IMR-90 (cell line): ENCODE results near the gene PAQR5. TPM values are rescaled to one million over a fixed set of nuclear protein-coding genes. Genes with fewer than 3 reads are reported as not detected.

Source experiments
- ATAC-seq: fragments of 200-7000 bp; cut with Tn5 transposase; 2 replicates; pipeline ENCODE4 v1.9.1; 2020; ENCODE audit warnings: low read depth, mild to moderate bottlenecking, moderate library complexity
- Bru-seq: library from RNA; stranded (reverse); fragments of 400-500 nt; gene quantifications from one replicate; lab custom pipeline; 2021; lab: Mats Ljungman, UMichigan
- BruChase-seq, 2 experiments: library from RNA; stranded (reverse); fragments of 400-500 nt; gene quantifications; one replicate each; lab custom pipeline; 2021; lab: Mats Ljungman, UMichigan
- BruUV-seq: library from RNA; stranded (reverse); fragments of 400-500 nt; replicated peaks from 2 replicates; lab custom pipeline; 2021; lab: Mats Ljungman, UMichigan
- CTCF ChIA-PET: fragments of 300-600 bp; formaldehyde crosslinking; extraction: SDS; loops from one replicate; lab custom pipeline; 2021; ENCODE audit warnings: antibody characterized with exemption; lab: Yijun Ruan, JAX
- POLR2A ChIA-PET: fragments of 300-600 bp; sonication (Branson Sonifier 250); formaldehyde crosslinking; loops from one replicate; lab custom pipeline; 2022; ENCODE audit warnings: antibody characterized with exemption; ENCODE audit not compliant: unreplicated experiment; lab: Charles Lee
- DNase-seq: peaks from one replicate; pipeline ENCODE4 v3.0.0; 2013
- H2AFZ ChIP-seq: replicated peaks from 2 replicates; pipeline ENCODE3; 2013; ENCODE audit warnings: low read length, mild to moderate bottlenecking; ENCODE audit not compliant: poor library complexity
- H2AK5ac ChIP-seq: 2 replicates; pipeline ENCODE4 v1.6.1; 2013; ENCODE audit warnings: low read depth, low read length, inconsistent platforms
- H2AK9ac ChIP-seq: replicated peaks from 2 replicates; pipeline ENCODE3; 2013; ENCODE audit warnings: mild to moderate bottlenecking, low read depth, low read length, moderate library complexity; ENCODE audit not compliant: poor library complexity
- H2BK120ac ChIP-seq: 2 replicates; pipeline ENCODE4 v1.6.1; 2013; ENCODE audit warnings: low read depth, low read length, inconsistent platforms
- H2BK15ac ChIP-seq: 3 replicates; pipeline ENCODE4 v1.6.1; 2013; ENCODE audit warnings: low read depth, low read length, inconsistent platforms
- H2BK20ac ChIP-seq: 2 replicates; pipeline ENCODE4 v1.6.1; 2013; ENCODE audit warnings: low read depth, mild to moderate bottlenecking, inconsistent platforms, low read length, moderate library complexity
- H2BK5ac ChIP-seq: 2 replicates; pipeline ENCODE4 v1.6.1; 2013; ENCODE audit warnings: mild to moderate bottlenecking, low read depth, low read length, inconsistent platforms; ENCODE audit not compliant: poor library complexity, severe bottlenecking
- H3K14ac ChIP-seq: replicated peaks from 2 replicates; pipeline ENCODE4 v1.6.1; 2013; ENCODE audit warnings: low read depth, low read length, inconsistent platforms
- H3K18ac ChIP-seq: 2 replicates; pipeline ENCODE4 v1.6.1; 2013; ENCODE audit warnings: low read depth, low read length, control low read depth
- H3K23ac ChIP-seq: 2 replicates; pipeline ENCODE4 v1.6.1; 2013; ENCODE audit warnings: low read depth, low read length, inconsistent platforms
- H3K27ac ChIP-seq: 2 replicates; pipeline ENCODE4 v1.5.1; 2013; ENCODE audit warnings: mild to moderate bottlenecking, control low read depth, low read length; ENCODE audit not compliant: insufficient read depth
- H3K27me3 ChIP-seq: 2 replicates; pipeline ENCODE4 v1.6.1; 2013; ENCODE audit warnings: low read length; ENCODE audit not compliant: control insufficient read depth, insufficient read depth
- H3K36me3 ChIP-seq: 2 replicates; pipeline ENCODE4 v1.6.1; 2013; ENCODE audit warnings: low read length, mixed read lengths; ENCODE audit not compliant: control insufficient read depth, insufficient read depth
- H3K4ac ChIP-seq: 2 replicates; pipeline ENCODE4 v1.6.1; 2013; ENCODE audit warnings: low read depth, low read length, inconsistent platforms
- H3K4me1 ChIP-seq: 2 replicates; pipeline ENCODE4 v1.6.1; 2013; ENCODE audit warnings: low read length, mixed read lengths; ENCODE audit not compliant: control insufficient read depth, insufficient read depth
- H3K4me2 ChIP-seq: 2 replicates; pipeline ENCODE4 v1.6.1; 2013; ENCODE audit warnings: low read depth, mild to moderate bottlenecking, control low read depth, low read length, moderate library complexity
- H3K4me3 ChIP-seq: 2 replicates; pipeline ENCODE4 v1.5.1; 2013; ENCODE audit warnings: low read depth, mild to moderate bottlenecking, control low read depth, low read length, moderate library complexity; ENCODE audit not compliant: insufficient read depth
- H3K56ac ChIP-seq: 2 replicates; pipeline ENCODE4 v1.6.1; 2013; ENCODE audit warnings: low read length, inconsistent platforms; ENCODE audit not compliant: insufficient read depth; ENCODE audit errors: extremely low read depth
- H3K79me1 ChIP-seq, 2 experiments: 2 replicates each; pipeline ENCODE4 v1.6.1; 2013; ENCODE audit warnings: low read length in 2 of 2, inconsistent platforms in 1 of 2, low read depth in 1 of 2
- H3K9ac ChIP-seq: 2 replicates; pipeline ENCODE4 v1.6.1; 2013; ENCODE audit warnings: low read depth, low read length, control low read depth
- H3K9me1 ChIP-seq: 2 replicates; pipeline ENCODE4 v1.6.1; 2013; ENCODE audit warnings: low read length, inconsistent platforms; ENCODE audit not compliant: insufficient read depth
- H3K9me3 ChIP-seq: 2 replicates; pipeline ENCODE4 v1.6.1; 2013; ENCODE audit warnings: low read length; ENCODE audit not compliant: control insufficient read depth, insufficient read depth
- H4K20me1 ChIP-seq: 2 replicates; pipeline ENCODE4 v1.6.1; 2013; ENCODE audit warnings: low read length, inconsistent platforms; ENCODE audit not compliant: insufficient read depth
- H4K5ac ChIP-seq: 2 replicates; pipeline ENCODE4 v1.6.1; 2013; ENCODE audit warnings: mild to moderate bottlenecking, low read depth, low read length, control low read depth
- H4K8ac ChIP-seq, 2 experiments: 2 replicates each; pipeline ENCODE4 v1.6.1; 2013; ENCODE audit warnings: low read depth in 2 of 2, low read length in 2 of 2, control low read depth in 1 of 2, inconsistent platforms in 1 of 2
- H4K91ac ChIP-seq: 2 replicates; pipeline ENCODE4 v1.6.1; 2013; ENCODE audit warnings: low read depth, low read length, inconsistent platforms; ENCODE audit not compliant: insufficient read depth
- CEBPB ChIP-seq: IDR thresholded peaks from 2 replicates; pipeline ENCODE4 v1.6.1; 2012; ENCODE audit warnings: low read depth, low read length, improper control_type of control experiment
- CHD1 ChIP-seq: IDR thresholded peaks from 2 replicates; pipeline ENCODE4 v1.6.1; 2012; ENCODE audit warnings: low read depth, low read length, improper control_type of control experiment
- CTCF ChIP-seq: conservative IDR thresholded peaks from 2 replicates; pipeline ENCODE4 v1.5.1; 2012; ENCODE audit warnings: mild to moderate bottlenecking, low read depth, low read length, improper control_type of control experiment
- ELK1 ChIP-seq: fragments of 150-350 bp; IDR thresholded peaks from 2 replicates; pipeline ENCODE4 v1.6.1; 2016; ENCODE audit warnings: low read depth, mild to moderate bottlenecking, low read length, moderate library complexity, borderline replicate concordance
- FOS ChIP-seq: fragments of 150-350 bp; IDR thresholded peaks from 2 replicates; pipeline ENCODE4 v1.6.1; 2016; ENCODE audit warnings: low read depth, low read length
- MAFK ChIP-seq: IDR thresholded peaks from 2 replicates; pipeline ENCODE4 v1.6.1; 2012; ENCODE audit warnings: low read depth, low read length, improper control_type of control experiment
- MXI1 ChIP-seq: IDR thresholded peaks from 2 replicates; pipeline ENCODE4 v1.6.1; 2012; ENCODE audit warnings: low read depth, mild to moderate bottlenecking, low read length, moderate library complexity, borderline replicate concordance
- NFE2L2 ChIP-seq: fragments of 150-350 bp; IDR thresholded peaks from 2 replicates; pipeline ENCODE4 v1.6.1; 2016; ENCODE audit warnings: low read depth, mild to moderate bottlenecking, low read length
- RAD21 ChIP-seq: IDR thresholded peaks from 2 replicates; pipeline ENCODE4 v1.6.1; 2012; ENCODE audit warnings: low read length, improper control_type of control experiment
- RCOR1 ChIP-seq: IDR thresholded peaks from 2 replicates; pipeline ENCODE4 v1.6.1; 2012; ENCODE audit warnings: mild to moderate bottlenecking, low read length, improper control_type of control experiment; ENCODE audit not compliant: insufficient replicate concordance
- SMC3 ChIP-seq: fragments of 150-350 bp; IDR thresholded peaks from 2 replicates; pipeline ENCODE4 v1.6.1; 2016; ENCODE audit warnings: low read depth, mild to moderate bottlenecking, antibody characterized with exemption, low read length, moderate library complexity
- WGBS, 2 experiments: methylation state at CpG; one replicate each; pipeline versions ENCODE4 v1.1.5 to v1.1.7; 2013; ENCODE audit warnings: missing lambda C conversion rate in 2 of 2; ENCODE audit not compliant: insufficient read length in 1 of 2; ENCODE audit errors: extremely low coverage in 2 of 2; 5-methylcytosine and 5-hydroxymethylcytosine counted together
- dilution Hi-C: fragments of 300-500 bp; cut with HindIII; formaldehyde crosslinking; loops from one replicate; pipeline ENCODE4 v1.14.3; 2018; ENCODE audit warnings: low sequenced_read_pairs; ENCODE audit not compliant: unreplicated experiment
- in situ Hi-C: fragments of 300-500 bp; cut with MboI; formaldehyde crosslinking; loops from 3 replicates; pipeline ENCODE4 v1.14.3; 2019; ENCODE audit warnings: low sequenced_read_pairs, inconsistent platforms, mixed read lengths
- intact Hi-C: fragments of 100-400 bp; cut with micrococcal nuclease; formaldehyde crosslinking; loops from 2 replicates; pipeline ENCODE4 v1.10.0; 2022
- long read RNA-seq: library from polyadenylated mRNA; unstranded; transcript quantifications from one replicate; pipeline ENCODE4 v2.0.0, GENCODE V29; 2021; ENCODE audit not compliant: unreplicated experiment
- polyA plus RNA-seq, 3 experiments: library from polyadenylated mRNA; depleted of rRNA; stranded (reverse); fragments of >200 nt; gene quantifications; 2 replicates each; pipeline ENCODE4 v1.2.3, GENCODE V29; 2012; ENCODE audit warnings: low replicate concordance in 1 of 3
- total RNA-seq: library from RNA; depleted of rRNA; stranded (reverse); fragments of >200 nt; gene quantifications from 2 replicates; pipeline ENCODE4 v1.2.3, GENCODE V29; 2012; rRNA removed
- TF ChIP-seq, protein P1 (sequence below): fragments of 150-350 bp; IDR thresholded peaks from 2 replicates; pipeline ENCODE4 v1.6.1; 2017; ENCODE audit warnings: mild to moderate bottlenecking, antibody characterized with exemption, low read length, low read depth

Gene PAQR5
- 2.7 and 3.3 TPM in 2 replicates for total RNA-seq
- polyA plus RNA-seq (2012; rRNA removed), result 2.3 and 3.1 TPM in 2 replicates
- 1.7 and 3.2 TPM in 2 replicates for polyA plus RNA-seq (2012; cell fraction: cytosol; rRNA removed)
- polyA plus RNA-seq (2012; cell fraction: nucleus; rRNA removed; ENCODE audit: low replicate concordance), result 0.87 and 1.6 TPM in 2 replicates
- percentile 54 among the genes with signal in this experiment for Bru-seq, nascent RNA
- BruChase-seq, experiment 1, labeled RNA remaining after a 6-hour chase, result percentile 58 among the genes with signal in this experiment
- BruChase-seq, experiment 2, labeled RNA remaining after a 2-hour chase, result percentile 50 among the genes with signal in this experiment
- long read RNA-seq, full-length matches to known transcripts, result 1 of 18 reads
- long read RNA-seq, partial matches to known transcripts, result 8 of 18 reads
- long read RNA-seq, other reads (novel, unspliced or antisense), result 9 of 18 reads

- Histone ChIP-seq H2AK5ac (no peak within 1 kb of the TSS), H3K4ac (0 out of 2 replicates have a peak within 1 kb of the TSS, but pooled peaks have one; percentile 9), H4K20me1 (no peaks in the 10 kb centered on the region), H3K9ac (no peak within 1 kb of the TSS), H2BK5ac (no peak within 1 kb of the TSS), H3K9me1 (peaks cover 5% of the 10 kb centered on the region), H2BK15ac (no peak within 1 kb of the TSS), H3K4me2 (peak within 1 kb of the TSS; percentile 80), H3K79me1 (no peaks in the 10 kb centered on the region), H3K36me3 (no peaks in the 10 kb centered on the region), H4K8ac (peak within 1 kb of the TSS; percentile 47 to 71; a peak in 2 of 4 replicates), H3K27me3 (peaks cover 20% of the 10 kb centered on the region), H3K4me1 (peaks cover 7% of the 10 kb centered on the region), H3K27ac (no peak within 1 kb of the TSS), H3K14ac (no peak within 1 kb of the TSS), H3K56ac (no peak within 1 kb of the TSS), H3K4me3 (peak within 1 kb of the TSS; percentile 54), H3K9me3 (peaks cover 7% of the 10 kb centered on the region), H2AK9ac (peak within 1 kb of the TSS; percentile 79), H3K23ac (no peak within 1 kb of the TSS), H4K91ac (no peak within 1 kb of the TSS; the same call in none of the 2 replicates), H2BK120ac (peak within 1 kb of the TSS; percentile 71; the same call in 1 of the 2 replicates), H2BK20ac (no peak within 1 kb of the TSS), H3K18ac (no peak within 1 kb of the TSS; the same call in 1 of the 2 replicates), H4K5ac (no peak within 1 kb of the TSS), H2AFZ (peak within 1 kb of the TSS; percentile 90)
- intact Hi-C loops, result no loop called here
- CTCF ChIA-PET, result no interaction called here
- dilution Hi-C loops, result no loop called here
- DNase-seq (no peak), ATAC-seq (peak; percentile 94)
- BruUV-seq, result no TSS peak
- POLR2A ChIA-PET, result no interaction called here
- in situ Hi-C loops, result no loop called here
- 1% methylated on average over 18 of the region's 74 CpGs; no CpG with 5 or more reads in 1 of the 2 experiments for whole genome bisulfite sequencing, 2 experiments
- no peak for TF ChIP-seq RAD21
- TF ChIP-seq SMC3, result no peak
- TF ChIP-seq MXI1, result no peak
- TF ChIP-seq CTCF, result no peak
- TF ChIP-seq NFE2L2, result no peak
- TF ChIP-seq, protein P1, sequence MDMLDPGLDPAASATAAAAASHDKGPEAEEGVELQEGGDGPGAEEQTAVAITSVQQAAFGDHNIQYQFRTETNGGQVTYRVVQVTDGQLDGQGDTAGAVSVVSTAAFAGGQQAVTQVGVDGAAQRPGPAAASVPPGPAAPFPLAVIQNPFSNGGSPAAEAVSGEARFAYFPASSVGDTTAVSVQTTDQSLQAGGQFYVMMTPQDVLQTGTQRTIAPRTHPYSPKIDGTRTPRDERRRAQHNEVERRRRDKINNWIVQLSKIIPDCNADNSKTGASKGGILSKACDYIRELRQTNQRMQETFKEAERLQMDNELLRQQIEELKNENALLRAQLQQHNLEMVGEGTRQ, result peak; percentile 77
- TF ChIP-seq CEBPB, result no peak
- no peak for TF ChIP-seq RCOR1
- no peak for TF ChIP-seq ELK1
- no peak for TF ChIP-seq CHD1
- TF ChIP-seq MAFK, result no peak
- TF ChIP-seq FOS, result no peak
Observed at GRCh38 chr15:69298697-69299441, at the start of gene PAQR5. Gene PAQR5 (plus strand): TSS chr15:69298912. CDS start chr15:69360081, 61,169 bp downstream.
